Trophoblast cell (in vitro differentiated cells and primary cell): ENCODE measurements around the gene MAML3.

Source experiments
- DNase-seq, 2 donors: peaks; one replicate each; pipeline ENCODE4 v3.0.0-alpha.2; 2016
- H2AFZ ChIP-seq: 2 replicates; pipeline ENCODE4 v1.6.1; 2013; ENCODE audit warnings: low read length, moderate library complexity, mild to moderate bottlenecking; ENCODE audit not compliant: insufficient read depth, poor library complexity
- H2AK5ac ChIP-seq: 2 replicates; pipeline ENCODE4 v1.6.1; 2013; ENCODE audit warnings: mild to moderate bottlenecking, low read length
- H2BK120ac ChIP-seq: 2 replicates; pipeline ENCODE4 v1.6.1; 2013; ENCODE audit warnings: low read length, mild to moderate bottlenecking, moderate library complexity; ENCODE audit not compliant: insufficient read depth, poor library complexity
- H2BK12ac ChIP-seq: 2 replicates; pipeline ENCODE4 v1.6.1; 2013; ENCODE audit warnings: mild to moderate bottlenecking, low read length, moderate library complexity
- H2BK5ac ChIP-seq: 2 replicates; pipeline ENCODE4 v1.6.1; 2013; ENCODE audit warnings: low read length, low read depth, moderate library complexity, mild to moderate bottlenecking; ENCODE audit not compliant: poor library complexity
- H3K14ac ChIP-seq: 2 replicates; pipeline ENCODE4 v1.6.1; 2013; ENCODE audit warnings: mild to moderate bottlenecking, low read length
- H3K18ac ChIP-seq: 2 replicates; pipeline ENCODE4 v1.6.1; 2013; ENCODE audit warnings: mild to moderate bottlenecking, low read length
- H3K23ac ChIP-seq: 2 replicates; pipeline ENCODE4 v1.6.1; 2013; ENCODE audit warnings: low read length
- H3K27ac ChIP-seq: 2 replicates; pipeline ENCODE4 v1.5.1; 2013; ENCODE audit warnings: low read depth, mild to moderate bottlenecking, inconsistent platforms, low read length, moderate library complexity
- H3K27me3 ChIP-seq: 2 replicates; pipeline ENCODE4 v1.6.1; 2013; ENCODE audit warnings: inconsistent platforms, mild to moderate bottlenecking, low read length, moderate library complexity; ENCODE audit not compliant: insufficient read depth
- H3K36me3 ChIP-seq, 2 experiments: 1 replicate in 1 of 2; 2 replicates in 1 of 2; pipeline ENCODE4 v1.6.1; 2013; ENCODE audit warnings: low read length in 2 of 2, mild to moderate bottlenecking in 2 of 2, moderate library complexity in 1 of 2; ENCODE audit not compliant: insufficient read depth in 2 of 2, control insufficient read depth in 1 of 2
- H3K4ac ChIP-seq: 2 replicates; pipeline ENCODE4 v1.6.1; 2013; ENCODE audit warnings: low read depth, mild to moderate bottlenecking, low read length, moderate library complexity
- H3K4me1 ChIP-seq, 2 experiments: 1 replicate in 1 of 2; 2 replicates in 1 of 2; pipeline ENCODE4 v1.6.1; 2013; ENCODE audit warnings: low read length in 2 of 2, mild to moderate bottlenecking in 2 of 2, moderate library complexity in 1 of 2; ENCODE audit not compliant: insufficient read depth in 2 of 2, control insufficient read depth in 1 of 2
- H3K4me2 ChIP-seq: 2 replicates; pipeline ENCODE4 v1.6.1; 2013; ENCODE audit warnings: inconsistent platforms, mild to moderate bottlenecking, low read length, moderate library complexity
- H3K4me3 ChIP-seq: 2 replicates; pipeline ENCODE4 v1.5.1; 2013; ENCODE audit warnings: mild to moderate bottlenecking, low read depth, low read length, inconsistent platforms
- H3K79me1 ChIP-seq: one replicate; pipeline ENCODE4 v1.6.1; 2013; ENCODE audit warnings: low read length
- H3K79me2 ChIP-seq: 2 replicates; pipeline ENCODE4 v1.6.1; 2013; ENCODE audit warnings: low read length, mild to moderate bottlenecking; ENCODE audit not compliant: control insufficient read depth, insufficient read depth, poor library complexity
- H3K9ac ChIP-seq: 2 replicates; pipeline ENCODE4 v1.6.1; 2013; ENCODE audit warnings: mild to moderate bottlenecking, low read length
- H3K9me3 ChIP-seq: 2 replicates; pipeline ENCODE4 v1.6.1; 2013; ENCODE audit warnings: low read depth, mild to moderate bottlenecking, control low read depth, inconsistent platforms, low read length; ENCODE audit not compliant: insufficient read depth
- H4K12ac ChIP-seq: 2 replicates; pipeline ENCODE4 v1.6.1; 2013; ENCODE audit warnings: low read depth, mild to moderate bottlenecking, low read length, moderate library complexity
- H4K8ac ChIP-seq: 2 replicates; pipeline ENCODE4 v1.6.1; 2013; ENCODE audit warnings: low read depth, mild to moderate bottlenecking, low read length, moderate library complexity
- H4K91ac ChIP-seq: one replicate; pipeline ENCODE4 v1.6.1; 2013; ENCODE audit warnings: low read depth, mild to moderate bottlenecking, low read length, moderate library complexity
- whole genome bisulfite sequencing: extraction: QIAGEN DNeasy Blood & Tissue Kit; methylation state at CpG from one replicate; pipeline ENCODE4 v1.1.7; 2013; ENCODE audit warnings: missing lambda C conversion rate; ENCODE audit not compliant: insufficient read length, insufficient coverage; ENCODE audit errors: extremely low coverage; 5-methylcytosine and 5-hydroxymethylcytosine counted together

Gene MAML3

GRCh38 chr4:139685180-139685579 lies 468.8 kb downstream of the MAML3 start:
- no peak overlapping the region for H3K4me3 ChIP-seq
- no peak for DNase-seq
- no peaks in the 10 kb centered on the region for H3K79me2 ChIP-seq
- H3K79me1 ChIP-seq = no peaks in the 10 kb centered on the region
- no peak overlapping the region for H2BK120ac ChIP-seq
- H3K4ac ChIP-seq = no peak overlapping the region
- H3K14ac ChIP-seq = no peak overlapping the region
- H3K4me2 ChIP-seq = no peak overlapping the region
- H3K23ac ChIP-seq = no peak overlapping the region
- H2BK12ac ChIP-seq = no peak overlapping the region
- H3K9me3 ChIP-seq = peaks cover 3% of the 10 kb centered on the region
- no peak overlapping the region for H4K12ac ChIP-seq
- no peaks in the 10 kb centered on the region for H3K4me1 ChIP-seq
- no peak overlapping the region for H3K27ac ChIP-seq
- no peak overlapping the region for H4K8ac ChIP-seq
- H2AK5ac ChIP-seq = no peak overlapping the region
- WGBS = no CpG with 5 or more reads among the region's 5 CpGs
- H4K91ac ChIP-seq = no peak overlapping the region
- H3K9ac ChIP-seq = no peak overlapping the region
- H2AFZ ChIP-seq = no peak overlapping the region
- no peaks in the 10 kb centered on the region for H3K27me3 ChIP-seq
- peaks cover 0 to 2% of the 10 kb centered on the region in 2 experiments for H3K36me3 ChIP-seq
- no peak overlapping the region for H3K18ac ChIP-seq
- H2BK5ac ChIP-seq = no peak overlapping the region

- DNase-seq = no peak
- Histone ChIP-seq H3K4me2 (no peak overlapping the region), H3K9ac (no peak overlapping the region), H2AK5ac (no peak overlapping the region), H2BK5ac (no peak overlapping the region), H3K4me1 (no peaks in the 10 kb centered on the region), H3K4me3 (no peak overlapping the region), H3K27me3 (no peaks in the 10 kb centered on the region), H3K14ac (no peak overlapping the region), H2BK12ac (no peak overlapping the region), H4K8ac (no peak overlapping the region), H2BK120ac (no peak overlapping the region), H3K36me3 (peaks cover 0 to 2% of the 10 kb centered on the region in 2 experiments), H3K23ac (no peak overlapping the region), H3K4ac (no peak overlapping the region), H3K18ac (no peak overlapping the region), H3K9me3 (peaks cover 3% of the 10 kb centered on the region), H3K27ac (no peak overlapping the region), H4K12ac (no peak overlapping the region), H3K79me2 (no peaks in the 10 kb centered on the region), H4K91ac (no peak overlapping the region), H2AFZ (no peak overlapping the region), H3K79me1 (no peaks in the 10 kb centered on the region)
- no CpG with 5 or more reads among the region's 1 CpG for WGBS
Observed at GRCh38 chr4:139684351-139684750, 469.6 kb downstream of the MAML3 start.

GRCh38 chr4:139682741-139683151 lies 471.2 kb downstream of the MAML3 start:
- H3K79me2 ChIP-seq = no peaks in the 10 kb centered on the region
- no CpG with 5 or more reads among the region's 6 CpGs for WGBS
- H2AFZ ChIP-seq = no peak overlapping the region
- no peak overlapping the region for H2AK5ac ChIP-seq
- H2BK120ac ChIP-seq = no peak overlapping the region
- H3K36me3 ChIP-seq = peaks cover 2 to 4% of the 10 kb centered on the region in 2 experiments
- no peak overlapping the region for H3K9ac ChIP-seq
- no peak overlapping the region for H3K18ac ChIP-seq
- no peak for DNase-seq
- no peak overlapping the region for H3K23ac ChIP-seq
- H3K14ac ChIP-seq = no peak overlapping the region
- no peak overlapping the region for H3K27ac ChIP-seq
- no peak overlapping the region for H4K12ac ChIP-seq
- no peaks in the 10 kb centered on the region for H3K79me1 ChIP-seq
- no peak overlapping the region for H3K4me2 ChIP-seq
- H3K4ac ChIP-seq = no peak overlapping the region
- no peak overlapping the region for H4K91ac ChIP-seq
- no peak overlapping the region for H4K8ac ChIP-seq
- H2BK5ac ChIP-seq = no peak overlapping the region
- no peaks in the 10 kb centered on the region for H3K27me3 ChIP-seq
- H2BK12ac ChIP-seq = no peak overlapping the region
- H3K4me1 ChIP-seq = no peaks in the 10 kb centered on the region
- no peak overlapping the region for H3K4me3 ChIP-seq
- peaks cover 3% of the 10 kb centered on the region for H3K9me3 ChIP-seq

GRCh38 chr4:139682309-139682708 lies 471.7 kb downstream of the MAML3 start:
- Histone ChIP-seq H4K91ac (no peak overlapping the region), H2AK5ac (no peak overlapping the region), H3K23ac (no peak overlapping the region), H3K79me1 (no peaks in the 10 kb centered on the region), H3K27me3 (no peaks in the 10 kb centered on the region), H2BK120ac (no peak overlapping the region), H4K12ac (no peak overlapping the region), H3K36me3 (peaks cover 2 to 4% of the 10 kb centered on the region in 2 experiments), H3K4ac (no peak overlapping the region), H4K8ac (no peak overlapping the region), H3K18ac (no peak overlapping the region), H3K9ac (no peak overlapping the region), H2BK5ac (no peak overlapping the region), H3K4me3 (no peak overlapping the region), H3K79me2 (no peaks in the 10 kb centered on the region), H3K14ac (no peak overlapping the region), H2BK12ac (no peak overlapping the region), H3K9me3 (peaks cover 3% of the 10 kb centered on the region), H3K27ac (no peak overlapping the region), H3K4me1 (no peaks in the 10 kb centered on the region), H2AFZ (no peak overlapping the region), H3K4me2 (no peak overlapping the region)
- no peak for DNase-seq
- no CpG with 5 or more reads among the region's 2 CpGs for WGBS
